HG03354 (cell line): ENCODE measurements around the gene IFIT1B.
"Not testable (repeated sequence)": the region's sequence is repeated elsewhere in the genome, so short reads cannot be mapped to it uniquely, and the experiment has no call there.

Source experiments
- ATAC-seq: cut with Tn5 transposase; IDR thresholded peaks from one replicate; pipeline ENCODE4 v1.9.1; 2021; ENCODE audit warnings: mild to moderate bottlenecking; ENCODE audit not compliant: unreplicated experiment, poor library complexity, severe bottlenecking

The IFIT1B gene, protein sequence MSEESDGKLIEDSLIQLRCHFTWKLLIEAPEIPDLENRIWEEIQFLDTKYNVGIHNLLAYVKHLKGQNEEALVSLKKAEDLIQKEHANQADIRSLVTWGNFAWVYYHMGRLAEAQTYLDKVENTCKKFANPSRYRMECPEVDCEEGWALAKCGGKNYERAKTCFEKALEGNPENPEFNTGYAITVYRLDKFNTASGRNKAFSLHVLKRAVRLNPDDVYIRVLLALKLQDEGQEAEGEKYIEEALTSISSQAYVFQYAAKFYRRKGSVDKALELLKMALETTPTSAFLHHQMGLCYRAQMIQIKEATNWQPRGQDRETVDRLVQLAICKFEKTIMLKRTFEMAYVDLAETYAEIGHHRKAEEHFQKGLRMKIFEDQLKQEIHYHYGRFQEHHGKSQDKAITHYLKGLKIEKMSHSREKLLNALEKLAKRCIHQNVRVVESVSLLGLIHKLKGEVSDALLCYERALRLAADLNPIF

DNA sequence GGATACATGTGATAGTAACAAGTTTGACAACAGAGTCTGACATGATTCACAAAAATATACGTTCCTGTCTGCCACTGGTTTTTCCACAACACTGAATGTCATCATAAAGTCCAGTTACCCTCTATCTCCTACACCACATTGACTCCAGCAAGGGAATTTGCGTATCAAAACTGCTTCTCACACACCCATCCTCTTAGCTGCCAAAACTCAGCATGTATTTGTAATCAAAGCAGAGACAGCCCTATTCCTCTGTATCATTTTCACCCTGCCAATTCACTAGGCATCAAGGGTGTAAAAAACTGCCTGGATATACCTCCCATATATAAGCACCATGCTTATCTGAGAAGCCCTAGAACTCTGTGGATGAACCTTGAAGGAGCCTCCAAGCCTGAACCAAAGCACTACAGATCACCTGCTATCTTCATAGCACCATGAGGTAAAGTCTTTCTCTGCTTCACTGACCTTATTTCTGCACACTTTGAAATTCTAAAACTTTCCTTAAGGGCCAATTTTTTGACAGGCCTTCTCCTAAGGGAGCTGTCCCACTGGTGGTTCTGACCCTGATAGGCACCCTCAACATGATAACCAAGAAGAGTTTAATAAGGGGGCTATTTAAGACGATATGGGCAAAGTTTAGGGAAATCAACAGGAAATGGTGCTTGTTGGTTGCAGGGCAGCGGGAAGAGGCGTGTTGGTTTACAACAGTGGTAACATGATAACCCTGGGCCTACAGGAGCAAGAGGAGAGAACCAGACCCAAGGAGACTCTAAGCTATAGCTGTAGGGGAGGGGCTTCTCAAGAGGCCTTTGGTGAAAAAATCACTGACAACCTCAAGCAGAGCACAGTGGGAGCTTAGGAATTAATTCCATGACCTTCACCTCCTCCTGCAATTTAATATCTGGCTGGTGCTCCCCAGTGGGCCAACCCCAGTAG, at the start of gene IFIT1B:
Gene IFIT1B (plus strand): TSS at position 352 of the 933 bp plus-strand sequence. CDS start 80 bp downstream, at position 432.
- ATAC-seq, result no peak

DNA sequence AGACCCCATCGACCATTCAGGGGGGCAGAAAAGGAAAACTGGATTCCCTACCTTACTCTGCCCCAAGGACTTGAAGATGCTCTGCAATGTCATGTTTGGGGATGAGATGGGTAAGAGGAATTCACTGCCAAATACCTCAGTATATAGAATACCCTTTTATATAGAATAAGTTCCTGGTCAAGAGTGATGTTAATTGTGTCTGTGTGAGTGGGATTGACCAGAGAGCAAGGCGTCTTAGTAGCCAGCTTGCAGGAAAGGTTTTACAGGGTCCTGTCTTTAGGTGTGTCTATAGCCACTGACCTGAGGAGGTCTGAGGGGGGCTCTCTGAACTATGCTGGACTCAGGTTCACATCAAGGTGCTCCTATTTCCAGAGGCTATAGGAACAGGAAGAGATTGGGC, 48.7 kb upstream of the IFIT1B start:
- no peak for ATAC-seq

- not testable (repeated sequence) for ATAC-seq
These were observed 47.8 kb upstream of the IFIT1B start for GRCh38 chr10:89330014-89330413.

- no peak for ATAC-seq
These were observed 47.2 kb upstream of the IFIT1B start for GRCh38 chr10:89330537-89331212.

GRCh38 chr10:89331487-89332122, 46.3 kb upstream of the IFIT1B start:
- ATAC-seq, result not testable (repeated sequence)

DNA sequence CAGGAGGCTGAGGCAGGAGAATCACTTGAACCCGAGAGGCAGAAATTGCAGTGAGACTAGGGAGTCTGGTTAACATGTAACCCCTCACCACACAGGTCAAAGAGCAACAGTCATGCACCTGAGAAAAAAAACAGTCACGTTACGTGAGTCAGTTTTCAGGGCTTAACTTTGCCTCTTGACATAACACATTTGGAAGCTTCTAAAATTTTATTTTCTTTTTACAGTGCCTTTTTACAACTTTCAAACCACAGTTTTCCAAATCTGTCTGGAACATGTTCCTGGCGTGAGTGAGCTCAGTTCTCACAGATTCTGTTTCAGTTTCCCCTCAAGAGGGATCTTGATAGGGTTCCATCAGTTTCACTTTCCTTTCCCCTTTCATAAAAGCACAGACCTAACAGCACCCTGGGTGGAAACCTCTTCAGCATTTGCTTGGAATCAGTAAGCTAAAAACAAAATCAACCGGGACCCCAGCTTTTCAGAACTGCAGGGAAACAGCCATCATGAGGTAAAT, 45.7 kb upstream of the IFIT1B start:
- peak; percentile 52 for ATAC-seq

GRCh38 chr10:89335226-89335625, 42.6 kb upstream of the IFIT1B start:
- ATAC-seq, result no peak

- no peak for ATAC-seq
These were observed 41.6 kb upstream of the IFIT1B start for GRCh38 chr10:89336241-89336640.

DNA sequence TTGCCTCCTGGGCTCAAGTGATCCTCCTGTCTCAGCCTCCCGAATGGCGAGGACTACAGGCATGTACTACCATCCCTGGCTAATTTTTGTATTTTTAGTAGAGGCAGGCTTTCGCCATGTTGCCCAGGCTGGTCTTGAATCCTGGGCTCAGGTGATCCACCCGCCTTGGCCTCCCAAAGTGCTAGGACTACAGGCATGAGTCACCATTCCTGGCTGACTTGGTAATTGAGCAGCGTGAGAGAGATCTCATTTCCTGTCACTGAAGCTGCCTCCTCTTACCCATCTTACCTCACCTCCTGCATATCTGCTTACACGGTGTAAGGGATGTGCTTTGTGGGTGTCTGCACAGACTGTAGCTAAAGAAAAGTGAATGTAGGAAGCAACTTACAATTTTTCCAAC, 40.4 kb upstream of the IFIT1B start:
- no peak for ATAC-seq

- ATAC-seq, result no peak
These were observed 39.1 kb upstream of the IFIT1B start for GRCh38 chr10:89338713-89339112.

- ATAC-seq, result no peak
These were observed 38.0 kb upstream of the IFIT1B start for GRCh38 chr10:89339875-89340274.

DNA sequence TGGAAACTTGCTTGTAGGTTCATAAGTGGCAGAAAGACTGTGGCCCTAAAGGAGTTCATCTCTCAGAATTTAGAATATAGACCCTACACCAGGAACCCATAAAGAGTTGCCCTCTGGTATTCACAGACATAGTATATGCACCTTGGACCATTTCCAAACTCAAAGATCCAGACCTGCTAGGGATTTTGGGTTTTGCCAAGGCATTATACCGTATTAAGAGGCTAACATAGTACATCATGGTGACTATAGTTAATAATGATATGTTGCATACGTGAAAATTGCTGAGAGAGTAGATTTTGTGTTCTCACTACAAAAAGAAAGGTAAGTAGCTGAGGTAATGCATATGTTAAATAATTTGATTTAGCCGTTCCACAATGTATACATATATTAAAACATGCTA, 36.2 kb upstream of the IFIT1B start:
- ATAC-seq, result no peak

DNA sequence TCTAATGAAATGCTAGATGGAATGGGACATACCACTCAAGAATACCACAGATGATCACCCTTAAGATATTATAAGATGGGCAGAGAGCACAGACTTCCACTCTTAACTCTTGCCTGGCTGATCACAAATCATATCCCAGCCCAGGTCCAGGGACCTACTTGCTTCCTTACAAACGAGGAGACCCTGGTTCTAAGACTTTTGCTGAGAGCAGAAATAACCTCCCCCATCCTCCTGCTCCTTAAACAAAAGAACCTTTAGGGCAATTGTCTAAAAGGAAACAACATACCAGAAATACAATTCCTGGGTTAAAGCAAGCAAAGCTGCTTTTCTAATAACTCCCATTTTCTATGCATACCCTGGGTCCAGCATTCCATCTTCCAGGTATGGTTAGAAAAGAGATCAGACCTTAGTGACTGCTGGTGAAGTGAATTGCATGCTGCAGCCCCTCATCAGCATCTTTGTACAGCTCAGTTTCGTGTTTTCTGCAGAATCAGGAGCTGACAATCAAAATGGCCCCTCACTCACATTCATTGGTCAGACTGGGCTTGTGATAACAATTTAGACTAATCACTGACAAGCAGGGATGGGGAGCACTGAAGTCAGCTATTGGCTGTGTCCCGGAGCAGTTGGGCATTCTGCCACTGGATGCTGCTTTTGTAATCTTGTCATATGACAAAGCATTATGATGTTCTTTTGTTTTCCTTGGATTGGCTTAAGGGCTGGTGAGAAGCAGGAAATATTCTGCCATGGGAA, 35.5 kb upstream of the IFIT1B start:
- ATAC-seq, result no peak

- ATAC-seq, result no peak
These were observed 34.6 kb upstream of the IFIT1B start for GRCh38 chr10:89343089-89343767.

- ATAC-seq, result no peak
These were observed 33.7 kb upstream of the IFIT1B start for GRCh38 chr10:89344156-89344555.

GRCh38 chr10:89345367-89346000, 32.4 kb upstream of the IFIT1B start:
- ATAC-seq, result no peak

- no peak for ATAC-seq
These were observed 31.2 kb upstream of the IFIT1B start for GRCh38 chr10:89346405-89347254.
